ENCODE data around the gene SEMA5A. TPM values are rescaled to one million over a fixed set of nuclear protein-coding genes. Genes with fewer than 3 reads are reported as not detected.
A peak's percentile ranks its signal among the peaks of the same experiment; 100 is the strongest.

SEMA5A gene
- total RNA-seq, 1 donor from 2014 or later, result 31.1 TPM

DNA sequence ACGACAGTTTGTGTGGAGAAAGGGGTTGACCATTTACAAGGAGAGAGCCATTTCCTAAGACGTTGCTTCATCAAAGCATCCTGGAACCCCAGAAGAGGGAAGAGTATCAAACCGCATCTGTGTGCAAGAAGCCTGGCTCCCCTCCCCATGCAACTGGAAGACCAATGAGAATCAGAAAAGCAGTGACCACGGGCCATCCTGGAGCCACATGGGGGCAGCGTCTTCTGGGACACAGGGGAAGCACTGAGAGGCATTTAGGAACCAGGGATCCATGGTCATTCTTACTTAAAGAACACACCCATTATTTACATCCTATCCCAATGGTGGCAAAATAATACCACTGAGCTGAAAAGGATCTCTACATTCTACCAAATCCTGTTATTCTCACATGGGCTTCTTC is 29.3 kb downstream of the SEMA5A start:
- peak; percentile 31 for DNase-seq (ENCODE audit: low spot score)
- peaks cover 4% of the 10 kb centered on the region for H3K27me3 Mint-ChIP-seq (ENCODE audit: unreplicated experiment)

DNA sequence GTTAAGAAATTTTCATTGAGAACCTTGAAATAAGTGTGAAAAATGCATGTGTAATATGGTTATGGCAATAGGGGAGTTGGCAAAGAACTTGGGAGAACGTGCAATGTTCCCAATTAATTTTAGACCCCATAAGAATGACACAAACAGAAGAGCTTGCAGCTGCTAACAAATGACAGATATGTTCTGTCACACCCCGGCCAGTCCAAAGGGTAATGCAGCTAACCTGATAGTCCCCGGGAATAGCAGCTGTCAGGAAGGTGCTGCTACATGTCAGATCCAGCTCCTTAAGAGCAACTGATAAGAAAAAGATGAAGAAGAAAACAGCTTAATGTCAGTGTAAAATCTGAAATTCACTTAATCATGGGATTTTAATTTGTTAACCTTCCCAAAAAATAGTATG is 30.4 kb downstream of the SEMA5A start:
- no peak for DNase-seq (ENCODE audit: low spot score)
- TF ChIP-seq, protein P1, sequence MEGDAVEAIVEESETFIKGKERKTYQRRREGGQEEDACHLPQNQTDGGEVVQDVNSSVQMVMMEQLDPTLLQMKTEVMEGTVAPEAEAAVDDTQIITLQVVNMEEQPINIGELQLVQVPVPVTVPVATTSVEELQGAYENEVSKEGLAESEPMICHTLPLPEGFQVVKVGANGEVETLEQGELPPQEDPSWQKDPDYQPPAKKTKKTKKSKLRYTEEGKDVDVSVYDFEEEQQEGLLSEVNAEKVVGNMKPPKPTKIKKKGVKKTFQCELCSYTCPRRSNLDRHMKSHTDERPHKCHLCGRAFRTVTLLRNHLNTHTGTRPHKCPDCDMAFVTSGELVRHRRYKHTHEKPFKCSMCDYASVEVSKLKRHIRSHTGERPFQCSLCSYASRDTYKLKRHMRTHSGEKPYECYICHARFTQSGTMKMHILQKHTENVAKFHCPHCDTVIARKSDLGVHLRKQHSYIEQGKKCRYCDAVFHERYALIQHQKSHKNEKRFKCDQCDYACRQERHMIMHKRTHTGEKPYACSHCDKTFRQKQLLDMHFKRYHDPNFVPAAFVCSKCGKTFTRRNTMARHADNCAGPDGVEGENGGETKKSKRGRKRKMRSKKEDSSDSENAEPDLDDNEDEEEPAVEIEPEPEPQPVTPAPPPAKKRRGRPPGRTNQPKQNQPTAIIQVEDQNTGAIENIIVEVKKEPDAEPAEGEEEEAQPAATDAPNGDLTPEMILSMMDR (IDR thresholded peaks at IDR 0.05; ENCODE audit: unreplicated experiment), result no peak
- Mint-ChIP-seq H3K9me3 (ENCODE audit: unreplicated experiment) (no peaks in the 10 kb centered on the region), H3K27me3 (ENCODE audit: unreplicated experiment) (no peaks in the 10 kb centered on the region), H3K4me3 (ENCODE audit: unreplicated experiment) (no peak overlapping the region), H3K27ac (ENCODE audit: unreplicated experiment) (no peak overlapping the region), H3K36me3 (ENCODE audit: low read depth, unreplicated experiment) (no peaks in the 10 kb centered on the region), H3K4me1 (ENCODE audit: unreplicated experiment) (peaks cover 3% of the 10 kb centered on the region)

More for the DNA sequence above, 29.3 kb downstream of the SEMA5A start:
- no peaks in the 10 kb centered on the region for H3K9me3 Mint-ChIP-seq (ENCODE audit: unreplicated experiment)
- H3K36me3 Mint-ChIP-seq (ENCODE audit: low read depth, unreplicated experiment), result no peaks in the 10 kb centered on the region
- H3K27ac Mint-ChIP-seq (ENCODE audit: unreplicated experiment), result no peak overlapping the region
- H3K4me3 Mint-ChIP-seq (ENCODE audit: unreplicated experiment), result no peak overlapping the region
- peaks cover 3% of the 10 kb centered on the region for H3K4me1 Mint-ChIP-seq (ENCODE audit: unreplicated experiment)
- TF ChIP-seq, protein P1 (IDR thresholded peaks at IDR 0.05; ENCODE audit: unreplicated experiment), result no peak

DNA sequence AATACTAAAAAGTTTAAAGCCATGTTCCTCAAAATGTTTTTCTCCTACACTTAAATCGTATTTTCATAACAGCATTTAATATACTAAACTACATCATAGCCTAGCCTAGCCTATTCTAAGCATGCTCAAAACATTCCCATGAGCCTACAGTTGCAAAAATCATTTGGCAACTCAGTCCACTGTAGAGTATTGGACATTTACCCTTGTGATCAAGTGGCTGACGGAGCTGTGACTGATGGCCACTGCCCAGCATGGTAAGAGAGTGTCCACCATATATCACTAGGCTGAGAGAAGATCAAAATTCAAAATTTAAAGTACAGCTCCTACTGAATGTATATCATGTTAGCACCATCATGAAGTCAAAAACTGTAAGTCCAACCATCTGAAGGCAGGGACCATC is 30.9 kb downstream of the SEMA5A start:
- peaks cover 3% of the 10 kb centered on the region for H3K4me1 Mint-ChIP-seq (ENCODE audit: unreplicated experiment)
- no peak overlapping the region for H3K27ac Mint-ChIP-seq (ENCODE audit: unreplicated experiment)
- no peaks in the 10 kb centered on the region for H3K36me3 Mint-ChIP-seq (ENCODE audit: low read depth, unreplicated experiment)
- TF ChIP-seq, protein P1 (IDR thresholded peaks at IDR 0.05; ENCODE audit: unreplicated experiment), result no peak
- H3K4me3 Mint-ChIP-seq (ENCODE audit: unreplicated experiment), result no peak overlapping the region
- no peaks in the 10 kb centered on the region for H3K27me3 Mint-ChIP-seq (ENCODE audit: unreplicated experiment)
- H3K9me3 Mint-ChIP-seq (ENCODE audit: unreplicated experiment), result no peaks in the 10 kb centered on the region
- DNase-seq (ENCODE audit: low spot score), result no peak

DNA sequence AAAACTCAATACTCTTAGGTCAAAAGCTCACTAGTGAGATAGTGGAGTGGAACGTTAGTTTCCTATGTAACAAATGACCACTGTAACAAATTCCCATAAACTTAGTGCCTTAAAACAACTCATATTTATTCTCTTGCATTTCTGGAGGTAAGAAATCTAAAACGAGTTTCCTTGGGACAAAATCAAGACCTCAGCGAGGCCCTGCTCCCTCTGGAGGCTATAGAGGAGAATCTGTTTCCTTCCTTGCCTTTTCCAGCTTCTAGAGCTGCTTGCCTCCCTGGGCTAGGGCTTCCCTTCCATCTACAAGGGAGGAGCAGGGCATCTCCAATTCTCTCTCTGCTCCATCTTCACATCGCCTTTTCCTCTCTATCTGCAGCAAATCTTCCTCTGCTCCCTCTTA is 32.0 kb downstream of the SEMA5A start:
- Mint-ChIP-seq H3K4me1 (ENCODE audit: unreplicated experiment) (peaks cover 3% of the 10 kb centered on the region), H3K4me3 (ENCODE audit: unreplicated experiment) (no peak overlapping the region), H3K27me3 (ENCODE audit: unreplicated experiment) (no peaks in the 10 kb centered on the region), H3K27ac (ENCODE audit: unreplicated experiment) (no peak overlapping the region), H3K36me3 (ENCODE audit: low read depth, unreplicated experiment) (no peaks in the 10 kb centered on the region), H3K9me3 (ENCODE audit: unreplicated experiment) (no peaks in the 10 kb centered on the region)
- TF ChIP-seq, protein P1 (IDR thresholded peaks at IDR 0.05; ENCODE audit: unreplicated experiment), result peak; percentile 24
- no peak for DNase-seq (ENCODE audit: low spot score)

DNA sequence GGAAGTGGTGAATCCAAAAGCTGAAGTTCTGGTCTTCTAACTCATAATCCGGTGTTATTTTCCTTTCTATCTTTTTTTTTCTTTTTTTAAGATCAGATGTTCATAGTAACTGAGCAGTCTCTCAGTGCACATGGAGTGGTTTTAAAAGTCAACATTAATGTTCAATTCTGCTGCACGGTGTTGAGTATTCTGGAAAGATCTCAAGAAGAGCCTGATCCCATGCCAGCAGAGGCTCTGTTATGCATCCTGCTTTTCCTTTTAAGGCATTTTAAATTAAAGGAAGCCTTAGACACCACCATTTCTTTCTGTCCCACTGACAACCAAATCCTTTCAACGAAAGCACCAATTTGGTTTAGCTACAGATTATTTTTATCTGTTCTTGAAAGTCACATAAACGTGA is 33.4 kb downstream of the SEMA5A start:
- Mint-ChIP-seq H3K4me3 (ENCODE audit: unreplicated experiment) (no peak overlapping the region), H3K27me3 (ENCODE audit: unreplicated experiment) (no peaks in the 10 kb centered on the region), H3K4me1 (ENCODE audit: unreplicated experiment) (no peaks in the 10 kb centered on the region), H3K9me3 (ENCODE audit: unreplicated experiment) (no peaks in the 10 kb centered on the region), H3K36me3 (ENCODE audit: low read depth, unreplicated experiment) (no peaks in the 10 kb centered on the region), H3K27ac (ENCODE audit: unreplicated experiment) (no peak overlapping the region)
- no peak for DNase-seq (ENCODE audit: low spot score)
- TF ChIP-seq, protein P1 (IDR thresholded peaks at IDR 0.05; ENCODE audit: unreplicated experiment), result no peak
